Hypothalamus (tissue), 51 donors: ENCODE data around the gene FAM78B.
A peak's percentile ranks its signal among the peaks of the same experiment; 100 is the strongest.

Source experiments
- DNase-seq, 51 donors: peaks; one replicate each; lab custom pipeline; 2025; lab: John Stamatoyannopoulos, UW

FAM78B gene

DNA sequence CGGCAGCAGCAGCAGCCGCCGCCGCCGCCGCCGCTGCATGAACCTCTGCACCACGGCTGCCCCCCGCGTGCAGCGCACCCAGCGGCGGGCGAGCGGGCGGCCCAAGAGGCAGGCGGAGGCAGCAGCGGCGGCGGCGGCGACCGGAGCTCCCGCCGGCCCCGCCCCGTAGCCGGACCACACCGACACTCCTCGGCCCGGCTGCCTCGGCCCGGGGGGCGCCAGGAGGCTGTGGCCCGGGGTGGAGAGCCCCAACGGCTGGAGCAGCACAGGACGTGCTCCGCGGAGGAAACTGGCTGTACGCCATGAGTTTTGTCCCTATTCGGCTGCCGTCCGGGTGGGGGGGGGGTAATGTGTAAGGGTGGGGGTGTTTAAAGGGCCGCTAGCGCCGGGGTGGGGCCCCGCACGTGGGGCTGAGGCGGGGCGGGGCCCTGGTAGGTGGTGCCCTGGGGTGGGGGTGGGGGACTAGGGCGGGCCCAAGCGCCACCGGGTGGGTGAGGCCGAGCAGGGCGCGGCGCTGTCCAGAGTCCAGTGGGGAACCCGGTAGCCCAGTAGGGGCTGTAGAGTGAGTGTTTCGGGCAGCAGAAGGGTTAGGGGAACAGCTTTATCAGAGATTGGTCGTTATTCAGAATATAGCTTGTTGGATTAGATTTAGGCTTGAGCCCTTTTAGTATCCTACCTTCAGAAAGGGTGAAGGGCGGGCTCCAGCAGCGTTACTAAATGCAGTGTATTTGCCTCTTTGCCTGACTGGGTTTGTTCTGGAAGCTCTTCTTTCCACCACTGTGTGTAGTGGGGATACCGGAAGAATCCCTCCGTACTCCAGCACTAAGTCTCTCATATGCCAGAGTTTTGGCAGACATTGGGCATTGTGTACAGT is at the start of gene FAM78B:
FAM78B (minus strand) TSS at position 304 of the 874 bp plus-strand sequence. CDS start 753 bp downstream, outside the sequence.
- peak in 48 of 51 donors; percentile 11 to 82 (median 54) for DNase-seq

- no peak for DNase-seq
These were observed 35.7 kb upstream of the FAM78B start for GRCh38 chr1:166202546-166202945.

DNA sequence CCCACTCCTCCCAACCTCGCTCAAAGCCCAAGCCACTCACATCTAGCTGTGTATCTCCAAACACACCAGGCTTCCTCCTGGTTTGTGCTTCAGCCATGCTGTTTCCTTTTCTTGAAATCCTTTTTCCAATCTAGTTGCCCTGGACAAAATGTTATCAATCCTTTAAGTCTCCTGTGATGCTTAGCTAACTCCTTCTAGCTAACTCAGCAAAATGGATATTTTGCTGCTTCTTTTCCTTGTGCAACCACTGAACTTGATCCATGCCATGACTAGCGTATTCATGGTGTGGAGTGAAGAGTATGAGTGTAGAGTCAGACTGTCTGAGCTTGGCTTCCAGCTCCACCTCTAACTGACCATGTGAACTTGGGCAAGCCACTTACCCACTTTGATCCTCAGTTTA is 33.9 kb upstream of the FAM78B start:
- no peak for DNase-seq

- DNase-seq, result no peak
These were observed 30.8 kb upstream of the FAM78B start for GRCh38 chr1:166197597-166197996.

DNA sequence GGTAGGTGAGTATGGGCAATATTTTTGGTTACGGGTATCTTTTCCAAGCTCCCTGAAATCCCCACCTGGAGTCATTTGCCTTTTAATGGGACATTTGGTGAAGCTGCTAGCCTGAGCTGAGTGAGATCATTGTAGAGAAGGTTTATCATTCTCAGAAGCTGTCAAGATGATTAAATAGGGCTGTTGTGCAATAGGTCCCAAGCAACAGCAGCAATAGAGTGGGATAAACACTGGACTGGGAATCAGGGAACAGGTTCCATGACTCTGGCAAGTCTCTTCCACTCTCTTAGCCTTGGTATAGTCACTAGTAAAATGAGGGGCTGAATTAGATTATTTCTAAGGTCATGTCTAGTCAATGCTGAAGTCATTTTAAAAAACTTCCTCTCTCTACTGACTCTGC is 30.3 kb upstream of the FAM78B start:
- DNase-seq, result no peak

DNA sequence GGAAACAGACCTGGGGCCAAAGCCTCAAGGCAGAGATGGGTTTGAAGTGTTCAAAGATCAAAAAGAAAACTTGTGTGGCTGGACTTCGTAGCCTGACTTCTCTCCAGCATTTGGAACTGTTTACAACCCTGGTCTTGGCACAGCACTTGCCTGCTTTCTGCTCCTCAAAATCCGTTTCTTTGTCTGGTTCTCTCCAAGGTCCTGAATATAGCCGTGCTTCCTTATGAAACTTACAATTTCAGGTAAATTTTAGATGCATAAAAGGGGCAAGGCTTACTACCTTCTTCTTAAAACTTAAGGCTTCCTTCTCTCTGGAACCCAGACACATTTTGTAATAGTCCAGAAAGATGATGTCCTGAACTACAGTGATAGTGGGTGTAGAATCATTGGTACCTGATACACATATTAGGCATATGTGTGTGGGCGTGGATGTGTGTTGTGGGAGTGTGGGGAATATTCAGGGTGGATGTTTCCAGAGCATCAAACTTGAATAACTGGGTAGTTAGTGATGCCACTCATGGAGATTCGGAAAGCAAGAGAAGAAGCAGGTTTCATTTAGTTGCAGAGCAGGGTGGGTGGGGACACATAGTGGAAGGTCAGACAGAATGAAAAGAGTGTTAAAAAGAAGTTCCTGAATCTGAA is 26.4 kb upstream of the FAM78B start:
- DNase-seq, result no peak

DNA sequence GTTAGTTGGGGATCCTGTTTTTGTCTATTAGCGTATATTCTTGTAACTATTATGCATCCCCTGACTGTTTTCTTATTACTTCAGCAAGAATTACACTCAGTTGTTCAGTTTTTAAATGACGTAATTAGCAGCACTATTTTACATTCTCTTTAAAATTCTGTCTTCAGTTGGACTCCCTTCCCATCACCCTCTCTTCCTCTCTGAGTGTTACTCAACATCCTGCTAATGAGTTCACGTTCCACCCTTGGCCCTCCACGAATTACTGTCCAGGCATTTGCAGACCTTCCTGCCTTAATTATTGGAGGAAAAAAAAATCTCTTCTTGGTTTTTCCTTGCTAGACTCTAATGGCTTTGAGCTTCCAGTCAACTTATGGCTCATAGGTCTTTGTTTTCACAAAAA is 23.6 kb upstream of the FAM78B start:
- DNase-seq, result no peak

DNA sequence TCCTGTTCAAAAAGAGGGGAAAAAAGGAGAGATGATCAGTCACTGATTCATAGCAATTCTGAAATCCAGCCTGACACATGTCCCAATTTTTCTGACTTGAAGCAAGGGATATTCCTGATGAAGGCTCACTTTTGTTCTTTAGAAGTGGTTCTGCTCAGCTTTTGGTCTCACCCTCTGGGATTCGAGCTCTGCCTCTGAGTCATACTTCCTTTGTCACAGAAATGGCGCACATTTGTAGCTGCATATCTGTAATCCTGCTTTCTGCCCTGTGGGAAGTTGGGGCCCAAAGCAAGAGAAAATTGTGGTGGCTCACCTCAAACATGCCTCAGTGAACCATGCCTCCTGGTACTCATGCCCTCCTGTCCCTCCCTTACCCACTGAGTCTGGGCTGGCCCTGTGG is 22.3 kb upstream of the FAM78B start:
- DNase-seq, result no peak

DNA sequence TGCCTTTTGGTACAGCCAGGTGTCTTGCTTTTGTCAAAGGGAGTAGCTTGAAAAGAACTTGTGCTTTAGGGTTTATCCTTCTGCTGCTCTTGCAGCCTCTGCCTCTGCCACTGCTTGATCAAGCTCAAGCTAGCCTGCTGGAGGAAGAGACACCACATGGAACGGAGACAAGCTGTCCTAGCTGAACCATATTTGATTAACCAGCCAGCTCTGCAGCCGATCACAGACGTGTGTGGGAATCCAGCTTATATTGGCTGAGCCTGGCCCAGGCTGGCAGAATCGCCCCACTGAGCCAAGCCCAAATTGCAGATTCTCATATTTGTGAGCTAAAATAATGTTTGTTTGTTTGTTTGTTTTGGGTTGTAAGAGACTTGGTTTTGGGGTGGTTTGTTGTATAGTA is 18.7 kb upstream of the FAM78B start:
- DNase-seq, result no peak

DNA sequence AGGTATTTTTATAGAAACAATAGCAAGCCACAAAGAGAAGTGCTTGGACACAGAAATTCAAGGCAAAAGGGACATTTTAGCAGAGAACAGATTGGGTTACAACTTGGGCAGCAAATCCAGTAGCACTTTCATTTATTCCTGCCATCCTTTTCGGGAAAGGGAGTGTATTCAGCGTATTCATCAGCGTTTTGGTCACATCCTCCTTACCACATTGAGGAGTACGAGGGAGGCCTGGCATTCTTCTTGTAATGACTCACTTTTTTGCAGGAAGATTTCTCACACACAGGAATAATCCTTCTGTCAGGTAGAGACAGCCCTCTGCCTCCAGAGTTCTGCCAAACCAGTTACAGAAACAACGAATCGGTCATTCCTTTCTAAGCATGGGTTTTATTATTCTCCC is 18.1 kb upstream of the FAM78B start:
- DNase-seq, result no peak

DNA sequence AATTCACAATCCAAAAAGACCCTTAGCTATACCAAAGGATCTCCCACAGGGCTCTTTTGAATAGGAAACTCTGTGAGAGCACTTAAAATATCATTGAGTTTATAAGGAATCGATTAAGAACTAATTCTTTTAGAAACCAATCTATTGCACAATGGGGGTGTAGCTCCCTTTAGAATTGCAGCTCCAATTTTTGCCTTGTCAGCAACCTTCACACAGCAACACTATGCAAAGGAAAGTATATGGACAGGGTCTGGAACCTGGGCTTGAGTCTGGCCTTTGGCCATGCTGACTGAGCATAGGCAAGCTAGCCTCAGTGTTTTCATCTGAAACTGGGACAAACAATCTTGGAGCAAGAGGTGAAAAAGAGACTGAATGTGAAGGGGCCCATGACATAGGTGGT is 17.2 kb upstream of the FAM78B start:
- no peak for DNase-seq

GRCh38 chr1:166182281-166182680 is 15.5 kb upstream of the FAM78B start:
- DNase-seq, result no peak

GRCh38 chr1:166176416-166176815 is 9.6 kb upstream of the FAM78B start:
- no peak for DNase-seq

GRCh38 chr1:166175032-166175431 is 8.2 kb upstream of the FAM78B start:
- no peak for DNase-seq

GRCh38 chr1:166174108-166174507 is 7.3 kb upstream of the FAM78B start:
- peak in 2 of 51 donors; percentile 3 to 5 for DNase-seq

- no peak for DNase-seq
These were observed 5.3 kb upstream of the FAM78B start for GRCh38 chr1:166172106-166172505.

- DNase-seq, result peak in 1 of 51 donors; percentile 15
These were observed 3.9 kb upstream of the FAM78B start for GRCh38 chr1:166170726-166171125.

GRCh38 chr1:166170075-166170474 is 3.3 kb upstream of the FAM78B start:
- DNase-seq, result peak in 1 of 51 donors; percentile 5

DNA sequence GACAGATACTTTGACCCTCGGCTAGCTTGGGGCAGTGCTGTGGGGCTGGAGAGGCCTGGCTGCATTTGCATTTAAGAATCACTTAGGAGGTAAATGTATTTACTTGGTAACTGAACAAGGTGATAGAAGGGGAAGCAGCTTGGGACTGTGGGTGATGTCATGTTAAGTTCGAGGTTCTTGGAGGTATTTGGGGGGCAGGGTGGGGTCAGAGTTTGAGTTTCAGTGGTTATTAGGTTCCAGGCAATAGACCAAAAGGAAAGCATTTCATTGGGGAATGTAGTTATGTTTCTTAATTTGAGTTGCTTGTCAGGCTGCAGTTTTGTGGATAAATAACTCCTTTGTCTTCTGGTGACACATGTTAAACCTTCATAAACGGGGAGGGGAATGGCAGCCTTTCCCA is 2.4 kb upstream of the FAM78B start:
- DNase-seq, result no peak

DNA sequence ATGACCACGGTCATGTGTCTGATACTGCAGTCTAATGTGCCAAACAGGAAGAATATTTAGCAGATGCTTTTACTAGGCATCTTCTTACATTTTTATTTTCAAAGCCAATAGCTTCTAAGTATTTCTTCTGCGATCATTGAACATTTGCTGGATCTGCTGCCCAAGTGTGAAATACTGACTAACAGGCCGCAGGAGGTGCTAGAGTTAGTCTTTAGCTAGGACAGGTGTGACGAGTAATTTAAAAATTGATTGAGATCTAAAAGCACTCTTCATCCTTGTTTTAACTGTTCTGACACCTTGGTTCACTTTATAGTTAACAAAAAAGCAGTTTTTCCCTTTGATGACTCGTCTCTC is 748 bp upstream of the FAM78B start:
- peak in 1 of 51 donors; percentile 39 for DNase-seq

DNA sequence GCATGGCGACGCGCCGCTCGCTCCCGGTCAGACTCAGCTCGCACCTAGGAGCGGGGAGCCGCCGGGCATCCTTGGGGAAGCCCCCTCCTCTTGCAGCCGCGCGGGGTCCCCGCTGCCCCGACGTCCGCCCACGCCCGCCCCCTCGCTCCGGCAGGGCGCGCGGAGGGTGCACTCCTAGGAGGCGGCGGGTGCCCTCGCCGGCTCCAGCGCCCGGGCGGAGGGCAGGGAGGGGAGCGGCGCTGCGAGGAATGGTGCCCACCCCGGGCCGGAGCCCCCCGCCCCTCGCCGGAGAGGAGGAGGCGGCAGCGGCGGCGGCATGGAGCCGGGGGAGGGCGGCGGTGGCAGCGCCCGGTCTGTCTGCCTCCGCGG is 488 bp downstream of the FAM78B start:
- peak in 3 of 51 donors; percentile 18 to 38 (median 38) for DNase-seq

- DNase-seq, result peak in 11 of 51 donors; percentile 4 to 51 (median 21)
These were observed 1.0 kb downstream of the FAM78B start for GRCh38 chr1:166165661-166166328.
